Fibroblast of villous mesenchyme (primary cell): ENCODE data around the gene SLC35F6. TPM values are rescaled to one million over a fixed set of nuclear protein-coding genes. Genes with fewer than 3 reads are reported as not detected.

ENCODE experiments used
- DNase-seq: peaks from one replicate; pipeline ENCODE4 v3.0.0-alpha.2; 2010; ENCODE audit warnings: low read depth
- H3K4me3 ChIP-seq: 2 replicates; pipeline ENCODE4 v1.5.1; 2011; ENCODE audit warnings: low read depth, mild to moderate bottlenecking, low read length
- total RNA-seq: library from RNA; depleted of rRNA; stranded (reverse); fragments of >200 nt; gene quantifications from 2 replicates; pipeline ENCODE4 v1.2.3, GENCODE V29; 2012
- TF ChIP-seq, protein P1 (sequence below): IDR thresholded peaks from 2 replicates; pipeline ENCODE4 v1.5.1; 2012; ENCODE audit warnings: low read depth, mild to moderate bottlenecking, low read length; ENCODE audit not compliant: insufficient read depth

The SLC35F6 gene, protein sequence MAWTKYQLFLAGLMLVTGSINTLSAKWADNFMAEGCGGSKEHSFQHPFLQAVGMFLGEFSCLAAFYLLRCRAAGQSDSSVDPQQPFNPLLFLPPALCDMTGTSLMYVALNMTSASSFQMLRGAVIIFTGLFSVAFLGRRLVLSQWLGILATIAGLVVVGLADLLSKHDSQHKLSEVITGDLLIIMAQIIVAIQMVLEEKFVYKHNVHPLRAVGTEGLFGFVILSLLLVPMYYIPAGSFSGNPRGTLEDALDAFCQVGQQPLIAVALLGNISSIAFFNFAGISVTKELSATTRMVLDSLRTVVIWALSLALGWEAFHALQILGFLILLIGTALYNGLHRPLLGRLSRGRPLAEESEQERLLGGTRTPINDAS
- 87.2 and 87.3 TPM in 2 replicates for total RNA-seq

DNA sequence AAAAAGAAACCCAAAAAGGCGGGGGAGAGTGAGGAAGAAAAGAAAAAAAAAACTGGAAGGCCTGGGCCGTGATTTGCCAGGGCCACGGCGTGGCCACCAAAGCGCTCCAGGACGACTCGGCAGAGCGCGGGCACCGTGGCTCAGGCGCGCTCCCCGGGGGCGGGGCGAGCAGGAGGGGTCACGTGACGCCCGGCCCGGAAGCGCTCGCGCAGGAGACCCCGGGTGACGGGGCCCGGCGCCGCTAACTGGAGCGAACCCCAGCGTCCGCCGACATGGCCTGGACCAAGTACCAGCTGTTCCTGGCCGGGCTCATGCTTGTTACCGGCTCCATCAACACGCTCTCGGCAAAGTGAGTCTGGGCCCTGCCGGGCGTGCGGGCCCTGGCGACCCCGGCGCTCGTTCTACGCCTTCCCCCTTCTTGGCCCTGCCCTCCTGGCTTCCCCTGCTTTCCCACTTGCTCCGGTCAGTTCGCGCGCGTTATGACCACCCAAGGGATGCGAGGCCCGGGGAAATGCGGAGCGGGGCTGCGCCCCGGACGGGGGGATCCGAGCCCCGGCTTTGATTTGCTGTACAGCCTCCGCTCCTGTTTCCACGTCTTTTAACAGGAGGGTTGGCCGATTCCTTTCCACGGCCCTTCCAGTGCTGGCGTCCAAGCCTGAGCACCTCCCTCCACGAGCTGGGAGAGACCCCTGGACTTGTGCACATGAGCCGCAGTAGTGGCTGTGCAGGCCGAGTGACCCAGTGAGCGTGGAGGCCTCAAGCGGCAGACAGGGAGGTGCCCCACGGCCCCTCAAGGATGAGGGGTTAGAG, at the start of gene SLC35F6:
TSS of gene SLC35F6 (plus strand) at position 207 of the 810 bp plus-strand sequence. CDS start at position 273, 66 bp downstream.
- DNase-seq = peak; percentile 81
- TF ChIP-seq, protein P1, sequence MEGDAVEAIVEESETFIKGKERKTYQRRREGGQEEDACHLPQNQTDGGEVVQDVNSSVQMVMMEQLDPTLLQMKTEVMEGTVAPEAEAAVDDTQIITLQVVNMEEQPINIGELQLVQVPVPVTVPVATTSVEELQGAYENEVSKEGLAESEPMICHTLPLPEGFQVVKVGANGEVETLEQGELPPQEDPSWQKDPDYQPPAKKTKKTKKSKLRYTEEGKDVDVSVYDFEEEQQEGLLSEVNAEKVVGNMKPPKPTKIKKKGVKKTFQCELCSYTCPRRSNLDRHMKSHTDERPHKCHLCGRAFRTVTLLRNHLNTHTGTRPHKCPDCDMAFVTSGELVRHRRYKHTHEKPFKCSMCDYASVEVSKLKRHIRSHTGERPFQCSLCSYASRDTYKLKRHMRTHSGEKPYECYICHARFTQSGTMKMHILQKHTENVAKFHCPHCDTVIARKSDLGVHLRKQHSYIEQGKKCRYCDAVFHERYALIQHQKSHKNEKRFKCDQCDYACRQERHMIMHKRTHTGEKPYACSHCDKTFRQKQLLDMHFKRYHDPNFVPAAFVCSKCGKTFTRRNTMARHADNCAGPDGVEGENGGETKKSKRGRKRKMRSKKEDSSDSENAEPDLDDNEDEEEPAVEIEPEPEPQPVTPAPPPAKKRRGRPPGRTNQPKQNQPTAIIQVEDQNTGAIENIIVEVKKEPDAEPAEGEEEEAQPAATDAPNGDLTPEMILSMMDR = no peak
- peak within 1 kb of the TSS; percentile 96 for H3K4me3 ChIP-seq

DNA sequence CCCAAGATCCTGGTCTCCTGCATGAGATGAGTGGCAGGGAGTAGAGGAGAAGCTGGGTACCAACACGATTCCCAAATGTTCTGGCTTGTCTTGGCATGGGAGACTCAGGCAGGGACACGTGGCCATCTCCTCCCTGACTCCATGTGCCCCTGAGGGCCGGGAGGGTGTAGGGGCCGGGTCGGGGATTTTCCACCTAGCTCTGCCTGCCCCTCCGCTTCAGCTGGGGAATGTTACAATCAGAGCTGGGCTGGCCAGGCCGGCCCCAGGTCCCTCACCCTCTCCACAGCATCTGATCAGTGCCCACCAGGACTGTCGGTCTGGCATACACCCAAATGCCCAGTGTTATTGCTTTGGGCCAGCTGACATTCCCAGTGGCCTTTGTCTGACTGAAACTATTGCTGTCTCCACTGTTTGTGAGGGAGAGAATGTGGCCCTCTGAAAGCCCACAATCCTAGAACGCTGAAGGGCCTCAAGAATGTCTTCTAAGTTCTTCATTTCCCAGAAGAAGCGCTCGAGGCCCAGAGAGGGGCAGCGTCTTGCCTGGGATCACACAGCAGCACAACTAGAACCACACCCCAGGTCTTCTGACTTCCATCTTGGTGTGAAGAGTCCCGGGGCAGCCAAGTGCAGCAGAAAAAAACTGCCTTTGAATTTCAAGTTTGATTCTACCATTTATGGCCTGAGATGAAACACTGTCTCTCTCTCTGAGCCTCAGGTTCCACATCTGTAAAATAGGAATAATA, 48.4 kb upstream of the SLC35F6 start:
- TF ChIP-seq, protein P1 = no peak
- no peak for DNase-seq

DNA sequence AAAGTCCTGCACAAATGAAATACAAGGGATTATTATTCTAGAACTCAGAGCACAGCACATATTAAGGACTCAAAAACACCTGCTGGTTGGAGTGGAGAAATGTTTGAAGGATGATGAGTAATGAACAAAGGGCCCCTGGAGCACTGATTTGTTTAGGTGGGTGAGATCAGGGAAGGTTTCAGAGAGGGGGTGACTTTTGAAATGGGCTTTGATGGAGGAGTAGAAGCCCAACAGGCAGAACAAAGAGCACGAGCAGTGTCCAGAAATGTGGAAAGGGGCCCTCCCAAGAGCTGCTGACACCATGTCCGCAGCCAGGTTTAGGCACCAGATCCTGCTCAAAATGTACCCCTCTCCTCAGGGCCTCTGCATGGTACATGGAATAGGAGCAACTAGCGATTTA, 47.7 kb upstream of the SLC35F6 start:
- no peak overlapping the region for H3K4me3 ChIP-seq
- TF ChIP-seq, protein P1 = no peak
- no peak for DNase-seq

More for the DNA sequence above, 48.4 kb upstream of the SLC35F6 start:
- H3K4me3 ChIP-seq = no peak overlapping the region

DNA sequence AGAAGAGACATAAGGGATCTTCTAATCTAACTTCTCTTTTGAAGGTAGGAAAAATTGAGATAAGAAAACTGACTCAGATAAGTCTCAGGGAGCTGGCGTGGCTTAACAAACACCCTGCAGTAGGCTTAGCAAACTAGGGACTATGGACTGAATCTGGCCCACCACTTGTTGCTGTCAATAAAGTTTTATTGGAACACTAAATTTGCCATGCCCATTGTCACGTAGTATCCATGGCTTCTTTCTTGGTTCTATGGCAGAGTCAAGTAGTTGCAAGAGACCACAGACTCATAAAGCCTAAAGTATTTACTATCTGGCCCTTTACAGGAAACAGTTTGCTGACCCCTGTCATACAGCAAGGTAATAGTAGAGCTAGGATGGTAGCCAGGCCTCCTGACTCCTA, 47.3 kb upstream of the SLC35F6 start:
- no peak for DNase-seq
- TF ChIP-seq, protein P1 = no peak

DNA sequence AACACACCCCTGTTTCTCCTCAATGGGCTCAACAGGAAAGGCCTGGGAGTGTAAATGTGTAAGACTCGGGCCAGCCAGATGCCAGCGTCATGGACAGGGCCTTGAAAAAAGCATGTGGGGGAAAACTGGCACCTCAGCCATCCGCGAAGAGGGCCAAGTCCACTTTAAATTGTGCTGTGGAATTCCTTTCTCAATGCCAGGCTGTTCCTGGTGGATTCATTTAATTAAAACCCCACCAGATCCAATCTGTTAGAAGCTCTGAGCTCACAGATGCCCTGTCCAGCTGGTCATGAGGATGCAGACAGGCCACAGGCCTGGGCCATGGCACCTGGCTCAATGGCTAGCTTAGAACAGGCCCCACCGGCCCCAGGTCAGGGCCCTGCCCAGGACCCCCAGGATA, 46.7 kb upstream of the SLC35F6 start:
- TF ChIP-seq, protein P1 = no peak
- H3K4me3 ChIP-seq = no peak overlapping the region

More for the DNA sequence above, 47.3 kb upstream of the SLC35F6 start:
- no peak overlapping the region for H3K4me3 ChIP-seq

DNA sequence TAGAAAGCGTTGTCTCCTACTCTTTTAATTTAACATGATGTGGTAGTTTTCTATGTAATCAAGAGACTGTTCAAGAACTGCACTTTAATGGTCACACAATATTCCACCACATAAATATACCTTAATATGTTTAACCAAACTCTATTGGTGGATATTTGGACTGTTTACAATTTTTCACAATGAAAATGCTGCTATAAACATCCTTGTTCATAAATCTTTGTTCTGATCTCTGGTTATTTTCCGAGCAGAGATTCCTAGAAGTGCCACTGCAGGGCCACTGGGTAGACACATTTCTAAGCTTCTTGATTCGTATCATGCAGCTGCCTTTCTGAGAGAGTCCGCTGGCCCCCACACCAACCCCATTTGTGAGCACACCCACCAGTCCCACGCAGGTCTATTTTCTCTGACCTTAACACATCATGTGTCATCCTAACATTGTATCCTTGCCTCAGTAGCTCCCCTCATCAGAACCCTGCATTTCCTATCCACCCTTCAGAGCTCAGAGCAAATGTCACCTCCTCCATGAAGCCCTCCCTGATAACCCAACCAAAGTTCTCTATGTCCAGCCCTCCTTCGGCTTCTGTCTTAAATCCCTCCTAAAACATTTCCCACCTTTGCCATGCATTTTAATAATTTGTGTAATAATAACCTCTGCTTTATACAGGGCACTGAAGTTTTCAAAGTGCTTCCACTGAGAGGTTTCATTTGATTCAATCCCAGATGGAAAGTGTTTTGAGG, 45.0 kb upstream of the SLC35F6 start:
- TF ChIP-seq, protein P1 = no peak
- H3K4me3 ChIP-seq = no peak overlapping the region
- DNase-seq = peak; percentile 42

More for the DNA sequence above, 46.7 kb upstream of the SLC35F6 start:
- DNase-seq = no peak
